Suprapubic skin (tissue), 4 donors: Measurements from ENCODE around the gene ADAMTSL2. TPM values are rescaled to one million over a fixed set of nuclear protein-coding genes. Genes with fewer than 3 reads are reported as not detected.

Source experiments
- DNase-seq, 2 donors: peaks; one replicate each; pipeline ENCODE4 v3.0.0-alpha.2; 2019; ENCODE audit warnings: low spot score in 2 of 2
- H3K27ac ChIP-seq: fragments of 200-600 bp; sonication (generic); one replicate; pipeline ENCODE4 v1.5.1; 2019
- H3K27me3 ChIP-seq: fragments of 200-600 bp; sonication (generic); one replicate; pipeline ENCODE4 v1.5.1; 2019
- H3K36me3 ChIP-seq: fragments of 200-600 bp; sonication (generic); one replicate; pipeline ENCODE4 v1.5.1; 2019
- H3K4me1 ChIP-seq: fragments of 200-600 bp; sonication (generic); one replicate; pipeline ENCODE4 v1.5.1; 2019
- H3K4me3 ChIP-seq: fragments of 200-600 bp; sonication (generic); one replicate; pipeline ENCODE4 v1.5.1; 2019; ENCODE audit warnings: mild to moderate bottlenecking
- H3K9me3 ChIP-seq: fragments of 200-600 bp; sonication (generic); one replicate; pipeline ENCODE4 v1.5.1; 2019
- EP300 ChIP-seq: sonication (generic); formaldehyde crosslinking; IDR thresholded peaks from one replicate; pipeline ENCODE4 v1.6.1; 2017; ENCODE audit warnings: antibody characterized with exemption
- POLR2A ChIP-seq, 2 donors: fragments of 450-650 bp; IDR thresholded peaks; one replicate each; pipeline ENCODE4 v1.6.1; 2017; ENCODE audit warnings: antibody characterized with exemption in 2 of 2, mild to moderate bottlenecking in 2 of 2, moderate library complexity in 2 of 2
- POLR2AphosphoS5 ChIP-seq, 3 donors: sonication (generic); formaldehyde crosslinking; IDR thresholded peaks; one replicate each; pipeline ENCODE4 v1.6.1; 2017; ENCODE audit warnings: antibody characterized with exemption in 3 of 3
- WGBS: methylation state at CpG from one replicate; pipeline ENCODE4 v1.1.5; 2018; 5-methylcytosine and 5-hydroxymethylcytosine counted together
- total RNA-seq, 4 donors: library from RNA; depleted of rRNA; stranded (reverse); fragments of >200 nt; gene quantifications; one replicate each; pipeline ENCODE4 v1.1.0, GENCODE V29; 2016
- TF ChIP-seq, protein P1 (sequence below), 2 donors: fragments of 200-600 bp in 1 of 2; fragments of 450-650 bp in 1 of 2; sonication (generic) in 1 of 2; IDR thresholded peaks; one replicate each; pipeline ENCODE4 v1.5.1; 2016 to 2019; ENCODE audit warnings: antibody characterized with exemption in 2 of 2, mild to moderate bottlenecking in 1 of 2, moderate library complexity in 1 of 2

ADAMTSL2 gene
- total RNA-seq, 4 donors from 2014 or later: 0.16 to 0.85 (median 0.46) TPM

DNA sequence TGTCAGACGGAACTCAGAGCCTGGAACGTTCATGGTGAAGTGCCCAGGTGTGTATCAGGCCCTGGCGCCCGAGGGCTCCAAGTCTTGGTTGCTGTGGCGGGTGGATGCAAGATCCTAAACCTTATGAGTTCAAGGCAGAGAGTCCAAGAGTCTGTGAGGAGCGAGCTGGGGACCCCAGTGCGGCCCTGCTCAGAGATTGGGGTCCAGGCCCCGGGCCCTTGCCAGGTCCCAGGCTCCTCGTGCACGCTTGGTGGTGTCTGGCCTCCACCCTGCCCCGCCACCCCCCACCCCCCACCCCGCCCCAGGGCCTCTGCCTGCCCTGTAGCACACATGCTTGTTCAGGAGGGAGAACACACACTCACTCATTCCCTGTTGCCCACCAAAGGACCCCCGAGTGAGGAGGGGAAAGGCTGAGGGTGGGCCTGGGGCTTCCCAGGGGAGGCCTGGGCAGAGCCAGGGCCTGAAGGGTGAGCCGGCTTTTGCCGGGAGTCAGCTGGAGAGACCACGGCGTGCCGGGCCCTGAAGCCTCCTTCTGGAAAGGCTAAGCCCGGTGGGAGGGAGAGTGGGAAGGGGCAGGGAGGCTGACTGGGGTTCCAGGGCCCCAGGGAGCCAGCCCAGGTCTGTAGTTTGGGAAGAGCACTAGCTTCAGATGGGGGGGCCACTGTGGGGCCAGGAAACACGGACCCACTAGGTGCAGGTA is 37.5 kb downstream of the ADAMTSL2 start:
- WGBS: 65% methylated on average over 7 of the region's 20 CpGs
- Histone ChIP-seq H3K9me3 (no peaks in the 10 kb centered on the region), H3K27ac (no peak overlapping the region), H3K36me3 (no peaks in the 10 kb centered on the region), H3K27me3 (peaks cover 48% of the 10 kb centered on the region), H3K4me3 (no peak overlapping the region), H3K4me1 (peaks cover 16% of the 10 kb centered on the region)
- TF ChIP-seq, protein P1, sequence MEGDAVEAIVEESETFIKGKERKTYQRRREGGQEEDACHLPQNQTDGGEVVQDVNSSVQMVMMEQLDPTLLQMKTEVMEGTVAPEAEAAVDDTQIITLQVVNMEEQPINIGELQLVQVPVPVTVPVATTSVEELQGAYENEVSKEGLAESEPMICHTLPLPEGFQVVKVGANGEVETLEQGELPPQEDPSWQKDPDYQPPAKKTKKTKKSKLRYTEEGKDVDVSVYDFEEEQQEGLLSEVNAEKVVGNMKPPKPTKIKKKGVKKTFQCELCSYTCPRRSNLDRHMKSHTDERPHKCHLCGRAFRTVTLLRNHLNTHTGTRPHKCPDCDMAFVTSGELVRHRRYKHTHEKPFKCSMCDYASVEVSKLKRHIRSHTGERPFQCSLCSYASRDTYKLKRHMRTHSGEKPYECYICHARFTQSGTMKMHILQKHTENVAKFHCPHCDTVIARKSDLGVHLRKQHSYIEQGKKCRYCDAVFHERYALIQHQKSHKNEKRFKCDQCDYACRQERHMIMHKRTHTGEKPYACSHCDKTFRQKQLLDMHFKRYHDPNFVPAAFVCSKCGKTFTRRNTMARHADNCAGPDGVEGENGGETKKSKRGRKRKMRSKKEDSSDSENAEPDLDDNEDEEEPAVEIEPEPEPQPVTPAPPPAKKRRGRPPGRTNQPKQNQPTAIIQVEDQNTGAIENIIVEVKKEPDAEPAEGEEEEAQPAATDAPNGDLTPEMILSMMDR (IDR thresholded peaks at IDR 0.05): no peak
- TF ChIP-seq POLR2AphosphoS5 (IDR thresholded peaks at IDR 0.05): no peak
- no peak for TF ChIP-seq POLR2A (IDR thresholded peaks at IDR 0.05)
- TF ChIP-seq EP300: no peak
- DNase-seq: no peak

- no peak overlapping the region for H3K4me3 ChIP-seq
- H3K4me1 ChIP-seq: peaks cover 17% of the 10 kb centered on the region
- H3K27me3 ChIP-seq: peaks cover 50% of the 10 kb centered on the region
- no peaks in the 10 kb centered on the region for H3K9me3 ChIP-seq
- TF ChIP-seq POLR2A (IDR thresholded peaks at IDR 0.05) (no peak), EP300 (no peak), POLR2AphosphoS5 (IDR thresholded peaks at IDR 0.05) (no peak)
- TF ChIP-seq, protein P1 (IDR thresholded peaks at IDR 0.05): no peak
- DNase-seq: no peak
- no peak overlapping the region for H3K27ac ChIP-seq
- 18% methylated on average over 10 of the region's 15 CpGs for WGBS
- H3K36me3 ChIP-seq: no peaks in the 10 kb centered on the region
Observed at GRCh38 chr9:133572821-133573361, 38.4 kb downstream of the ADAMTSL2 start.

DNA sequence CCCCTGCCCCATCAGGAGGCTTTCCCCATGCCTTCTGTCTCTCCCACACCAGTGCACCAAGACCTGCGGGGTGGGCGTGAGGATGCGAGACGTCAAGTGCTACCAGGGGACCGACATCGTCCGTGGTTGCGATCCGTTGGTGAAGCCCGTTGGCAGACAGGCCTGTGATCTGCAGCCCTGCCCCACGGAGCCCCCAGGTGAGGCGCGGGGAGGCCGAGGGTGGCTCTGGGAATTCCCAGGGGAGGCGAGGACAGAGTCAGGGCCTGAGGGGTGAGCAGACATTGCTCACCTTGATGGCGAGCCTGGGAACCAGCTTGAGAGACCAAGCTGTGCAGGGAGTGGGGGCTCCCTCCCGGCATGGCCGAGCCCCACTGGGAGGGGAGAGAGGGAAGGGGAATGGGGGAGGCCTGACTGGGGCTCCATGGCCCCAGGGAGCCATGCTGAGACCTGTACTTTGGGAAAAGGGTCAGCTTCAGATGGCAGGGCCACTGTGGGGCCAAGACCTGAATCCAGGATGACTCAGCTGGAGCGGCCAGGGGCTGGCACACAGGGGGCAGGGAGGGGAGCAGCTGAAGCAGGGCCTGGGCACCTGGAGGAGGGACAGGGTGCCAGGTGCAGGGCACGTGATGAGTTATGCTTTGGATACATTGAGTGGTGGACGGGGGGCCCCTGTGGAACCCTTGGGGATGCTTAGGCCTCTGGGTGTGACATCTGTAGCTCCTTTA is 39.4 kb downstream of the ADAMTSL2 start:
- WGBS: 77% methylated on average over 6 of the region's 21 CpGs
- H3K27me3 ChIP-seq: peaks cover 57% of the 10 kb centered on the region
- DNase-seq: no peak
- no peaks in the 10 kb centered on the region for H3K9me3 ChIP-seq
- peaks cover 17% of the 10 kb centered on the region for H3K4me1 ChIP-seq
- no peaks in the 10 kb centered on the region for H3K36me3 ChIP-seq
- H3K4me3 ChIP-seq: no peak overlapping the region
- H3K27ac ChIP-seq: no peak overlapping the region
- TF ChIP-seq, protein P1 (IDR thresholded peaks at IDR 0.05): no peak
- TF ChIP-seq POLR2AphosphoS5 (IDR thresholded peaks at IDR 0.05) (no peak), EP300 (no peak), POLR2A (IDR thresholded peaks at IDR 0.05) (no peak)

DNA sequence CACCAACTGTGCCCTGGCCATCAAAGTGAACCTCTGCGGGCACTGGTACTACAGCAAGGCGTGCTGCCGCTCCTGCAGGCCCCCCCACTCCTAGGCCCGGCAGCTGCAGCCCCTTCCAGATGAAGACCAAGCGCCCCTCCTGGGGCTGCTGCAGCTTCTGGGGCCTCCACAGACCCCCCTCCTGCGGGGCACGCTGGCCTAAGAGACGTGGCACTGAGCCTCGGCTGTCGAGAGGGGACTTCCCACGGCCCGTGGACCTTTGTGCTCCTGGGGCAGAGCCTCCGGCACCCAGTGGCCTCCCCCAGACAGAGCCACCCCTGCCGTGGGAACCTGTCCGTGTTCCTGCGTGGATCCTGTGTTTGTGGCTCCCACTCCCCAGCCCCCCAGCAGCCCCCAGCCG is 40.3 kb downstream of the ADAMTSL2 start:
- Histone ChIP-seq H3K27me3 (peaks cover 65% of the 10 kb centered on the region), H3K4me3 (no peak overlapping the region), H3K36me3 (no peaks in the 10 kb centered on the region), H3K27ac (no peak overlapping the region), H3K9me3 (no peaks in the 10 kb centered on the region), H3K4me1 (peaks cover 17% of the 10 kb centered on the region)
- TF ChIP-seq, protein P1 (IDR thresholded peaks at IDR 0.05): no peak
- TF ChIP-seq EP300 (no peak), POLR2A (IDR thresholded peaks at IDR 0.05) (no peak)
- WGBS: 78% methylated on average over 15 of the region's 17 CpGs
- no peak for DNase-seq
